ENCODE data around the gene ITGB5.

DNA sequence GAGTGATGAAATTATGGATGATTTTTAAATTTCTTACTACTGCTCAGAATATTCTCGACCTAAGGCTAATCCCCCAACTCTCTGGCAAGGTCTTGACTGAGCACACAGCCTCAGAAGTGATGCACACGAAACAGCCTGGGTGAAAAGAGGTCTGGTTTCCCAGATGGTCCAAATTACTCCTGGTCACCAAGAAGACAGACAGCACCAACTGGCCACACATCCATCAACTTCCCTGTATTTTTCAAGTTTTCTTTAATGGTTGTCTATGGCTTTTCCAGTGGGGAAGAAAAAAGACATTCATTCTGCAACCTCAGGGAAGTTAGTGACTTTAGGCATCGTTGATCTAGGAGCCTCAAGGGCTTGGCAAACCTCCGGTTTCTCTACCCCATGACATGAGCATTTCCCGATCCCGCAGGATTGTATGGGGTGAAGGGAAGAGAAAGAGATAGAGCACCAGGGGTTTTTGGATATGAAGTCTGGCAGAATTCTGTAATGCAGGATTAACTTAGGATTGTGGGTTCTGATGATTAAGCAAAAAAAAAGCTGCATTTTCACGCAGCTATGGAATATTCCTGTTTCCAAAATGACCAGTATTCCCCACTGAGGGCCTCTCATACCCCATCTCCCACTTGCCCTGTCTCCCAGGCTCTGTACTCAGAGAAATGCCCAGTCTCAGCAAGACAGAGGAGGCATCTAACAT is 94.7 kb downstream of the ITGB5 start:
- TF ChIP-seq, protein P1, sequence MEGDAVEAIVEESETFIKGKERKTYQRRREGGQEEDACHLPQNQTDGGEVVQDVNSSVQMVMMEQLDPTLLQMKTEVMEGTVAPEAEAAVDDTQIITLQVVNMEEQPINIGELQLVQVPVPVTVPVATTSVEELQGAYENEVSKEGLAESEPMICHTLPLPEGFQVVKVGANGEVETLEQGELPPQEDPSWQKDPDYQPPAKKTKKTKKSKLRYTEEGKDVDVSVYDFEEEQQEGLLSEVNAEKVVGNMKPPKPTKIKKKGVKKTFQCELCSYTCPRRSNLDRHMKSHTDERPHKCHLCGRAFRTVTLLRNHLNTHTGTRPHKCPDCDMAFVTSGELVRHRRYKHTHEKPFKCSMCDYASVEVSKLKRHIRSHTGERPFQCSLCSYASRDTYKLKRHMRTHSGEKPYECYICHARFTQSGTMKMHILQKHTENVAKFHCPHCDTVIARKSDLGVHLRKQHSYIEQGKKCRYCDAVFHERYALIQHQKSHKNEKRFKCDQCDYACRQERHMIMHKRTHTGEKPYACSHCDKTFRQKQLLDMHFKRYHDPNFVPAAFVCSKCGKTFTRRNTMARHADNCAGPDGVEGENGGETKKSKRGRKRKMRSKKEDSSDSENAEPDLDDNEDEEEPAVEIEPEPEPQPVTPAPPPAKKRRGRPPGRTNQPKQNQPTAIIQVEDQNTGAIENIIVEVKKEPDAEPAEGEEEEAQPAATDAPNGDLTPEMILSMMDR (IDR thresholded peaks at IDR 0.05) = no peak
- no peak for TF ChIP-seq POLR2A (IDR thresholded peaks at IDR 0.05)
